ENCODE measurements around the gene GPR137.

GPR137 gene

GRCh38 chr11:64284048-64284961 lies 1.3 kb upstream of the GPR137 start, which contains the start of gene BAD:
Gene BAD, minus strand, starts transcription at chr11:64284665. Its CDS starts 297 bp downstream, at chr11:64284368.
- H3K36me3 ChIP-seq (ENCODE audit: control insufficient read depth in 2 of 2, insufficient read depth in 1 of 2, low read length in 2 of 2): peaks cover 9 to 47% of the 10 kb centered on the region in 2 experiments; a peak in 2 of 3 replicates
- peak within 1 kb of the TSS; percentile 82 for H3K4me3 ChIP-seq (ENCODE audit: low read depth, low read length)
- POLR2A ChIA-PET: interaction anchor here (0.6 to 3.5 kb wide), 17 partner anchors 9 to 170 kb away, joined by 3 to 41 read pairs (median 5); partner anchors contain the start of genes DNAJC4, ESRRA, FKBP2 and PRDX5
- H3K27ac ChIP-seq (ENCODE audit: extremely low read depth, low read depth, low read length): peak within 1 kb of the TSS; percentile 86
- H3K4me1 ChIP-seq (ENCODE audit: control insufficient read depth, insufficient read depth, low read length): no peaks in the 10 kb centered on the region; the same call in 1 of the 2 replicates
- CTCF ChIA-PET: interaction anchor here (0.6 to 2.0 kb wide), 14 partner anchors 9 to 165 kb away, joined by 3 to 9 read pairs (median 4); partner anchors contain the start of genes CATSPERZ, ESRRA and PLCB3
- H3K9me3 ChIP-seq (ENCODE audit: control insufficient read depth, insufficient read depth, low read depth, low read length): no peaks in the 10 kb centered on the region
- TF ChIP-seq SP7 (tag by site-specific recombination; IDR thresholded peaks at IDR 0.05) (peak; percentile 28; the same call in 1 of the 2 replicates), MZF1 (tag by site-specific recombination; IDR thresholded peaks at IDR 0.05; ENCODE audit: borderline replicate concordance) (no peak), OSR2 (tag by site-specific recombination; IDR thresholded peaks at IDR 0.05) (no peak), ZNF544 (tag by site-specific recombination; IDR thresholded peaks at IDR 0.05) (no peak), ZNF660 (tag by site-specific recombination; IDR thresholded peaks at IDR 0.05) (no peak), ZFP37 (tag by site-specific recombination; IDR thresholded peaks at IDR 0.05) (no peak), ZNF707 (tag by site-specific recombination; IDR thresholded peaks at IDR 0.05) (no peak), KLF9 (tag by site-specific recombination; IDR thresholded peaks at IDR 0.05; ENCODE audit: low read depth) (peak; percentile 38; the same call in 1 of the 2 replicates), ZNF138 (tag by site-specific recombination; IDR thresholded peaks at IDR 0.05; ENCODE audit: borderline replicate concordance) (no peak), ZNF747 (tag by site-specific recombination; IDR thresholded peaks at IDR 0.05) (no peak), ZNF785 (tag by site-specific recombination; IDR thresholded peaks at IDR 0.05) (no peak), ZNF600 (tag by site-specific recombination; IDR thresholded peaks at IDR 0.05) (peak; percentile 55; the same call in 1 of the 2 replicates), MYNN (tag by site-specific recombination; IDR thresholded peaks at IDR 0.05; ENCODE audit: borderline replicate concordance) (no peak), SCRT2 (tag by site-specific recombination; IDR thresholded peaks at IDR 0.05) (no peak), ZNF610 (tag by site-specific recombination; IDR thresholded peaks at IDR 0.05; ENCODE audit: borderline replicate concordance) (no peak), MEIS1 (CRISPR knock-in tag; IDR thresholded peaks at IDR 0.05; ENCODE audit: borderline replicate concordance) (no peak), ZNF423 (tag by site-specific recombination; IDR thresholded peaks at IDR 0.05) (no peak), ZNF350 (tag by site-specific recombination; IDR thresholded peaks at IDR 0.05) (no peak), GLIS2 (tag by site-specific recombination; IDR thresholded peaks at IDR 0.05) (peak; percentile 76; the same call in 1 of the 2 replicates), TCF7L2 (IDR thresholded peaks at IDR 0.05; ENCODE audit: borderline replicate concordance, low read depth, low read length) (no peak), FEZF1 (tag by site-specific recombination; IDR thresholded peaks at IDR 0.05) (no peak), ZNF19 (tag by site-specific recombination; IDR thresholded peaks at IDR 0.05; ENCODE audit: low read depth) (no peak), ZNF311 (tag by site-specific recombination; IDR thresholded peaks at IDR 0.05; ENCODE audit: borderline replicate concordance) (no peak), ZNF664 (tag by site-specific recombination; IDR thresholded peaks at IDR 0.05) (no peak), KLF1 (tag by site-specific recombination; IDR thresholded peaks at IDR 0.05) (0 out of 2 replicates have a peak, but pooled peaks have one; percentile 14), ZNF514 (tag by site-specific recombination; IDR thresholded peaks at IDR 0.05) (no peak), ZNF133 (tag by site-specific recombination; IDR thresholded peaks at IDR 0.05) (no peak), GLI2 (tag by site-specific recombination; IDR thresholded peaks at IDR 0.05; ENCODE audit: borderline replicate concordance, low read depth) (no peak), ZNF302 (tag by site-specific recombination; IDR thresholded peaks at IDR 0.05; ENCODE audit: low read depth) (no peak)
- TF ChIP-seq, protein P1, sequence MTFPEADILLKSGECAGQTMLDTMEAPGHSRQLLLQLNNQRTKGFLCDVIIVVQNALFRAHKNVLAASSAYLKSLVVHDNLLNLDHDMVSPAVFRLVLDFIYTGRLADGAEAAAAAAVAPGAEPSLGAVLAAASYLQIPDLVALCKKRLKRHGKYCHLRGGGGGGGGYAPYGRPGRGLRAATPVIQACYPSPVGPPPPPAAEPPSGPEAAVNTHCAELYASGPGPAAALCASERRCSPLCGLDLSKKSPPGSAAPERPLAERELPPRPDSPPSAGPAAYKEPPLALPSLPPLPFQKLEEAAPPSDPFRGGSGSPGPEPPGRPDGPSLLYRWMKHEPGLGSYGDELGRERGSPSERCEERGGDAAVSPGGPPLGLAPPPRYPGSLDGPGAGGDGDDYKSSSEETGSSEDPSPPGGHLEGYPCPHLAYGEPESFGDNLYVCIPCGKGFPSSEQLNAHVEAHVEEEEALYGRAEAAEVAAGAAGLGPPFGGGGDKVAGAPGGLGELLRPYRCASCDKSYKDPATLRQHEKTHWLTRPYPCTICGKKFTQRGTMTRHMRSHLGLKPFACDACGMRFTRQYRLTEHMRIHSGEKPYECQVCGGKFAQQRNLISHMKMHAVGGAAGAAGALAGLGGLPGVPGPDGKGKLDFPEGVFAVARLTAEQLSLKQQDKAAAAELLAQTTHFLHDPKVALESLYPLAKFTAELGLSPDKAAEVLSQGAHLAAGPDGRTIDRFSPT (tag by site-specific recombination; IDR thresholded peaks at IDR 0.05): no peak
- TF ChIP-seq, protein P2, sequence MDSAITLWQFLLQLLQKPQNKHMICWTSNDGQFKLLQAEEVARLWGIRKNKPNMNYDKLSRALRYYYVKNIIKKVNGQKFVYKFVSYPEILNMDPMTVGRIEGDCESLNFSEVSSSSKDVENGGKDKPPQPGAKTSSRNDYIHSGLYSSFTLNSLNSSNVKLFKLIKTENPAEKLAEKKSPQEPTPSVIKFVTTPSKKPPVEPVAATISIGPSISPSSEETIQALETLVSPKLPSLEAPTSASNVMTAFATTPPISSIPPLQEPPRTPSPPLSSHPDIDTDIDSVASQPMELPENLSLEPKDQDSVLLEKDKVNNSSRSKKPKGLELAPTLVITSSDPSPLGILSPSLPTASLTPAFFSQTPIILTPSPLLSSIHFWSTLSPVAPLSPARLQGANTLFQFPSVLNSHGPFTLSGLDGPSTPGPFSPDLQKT (IDR thresholded peaks at IDR 0.05; ENCODE audit: borderline replicate concordance, low read depth, low read length): no peak
- TF ChIP-seq, protein P3, sequence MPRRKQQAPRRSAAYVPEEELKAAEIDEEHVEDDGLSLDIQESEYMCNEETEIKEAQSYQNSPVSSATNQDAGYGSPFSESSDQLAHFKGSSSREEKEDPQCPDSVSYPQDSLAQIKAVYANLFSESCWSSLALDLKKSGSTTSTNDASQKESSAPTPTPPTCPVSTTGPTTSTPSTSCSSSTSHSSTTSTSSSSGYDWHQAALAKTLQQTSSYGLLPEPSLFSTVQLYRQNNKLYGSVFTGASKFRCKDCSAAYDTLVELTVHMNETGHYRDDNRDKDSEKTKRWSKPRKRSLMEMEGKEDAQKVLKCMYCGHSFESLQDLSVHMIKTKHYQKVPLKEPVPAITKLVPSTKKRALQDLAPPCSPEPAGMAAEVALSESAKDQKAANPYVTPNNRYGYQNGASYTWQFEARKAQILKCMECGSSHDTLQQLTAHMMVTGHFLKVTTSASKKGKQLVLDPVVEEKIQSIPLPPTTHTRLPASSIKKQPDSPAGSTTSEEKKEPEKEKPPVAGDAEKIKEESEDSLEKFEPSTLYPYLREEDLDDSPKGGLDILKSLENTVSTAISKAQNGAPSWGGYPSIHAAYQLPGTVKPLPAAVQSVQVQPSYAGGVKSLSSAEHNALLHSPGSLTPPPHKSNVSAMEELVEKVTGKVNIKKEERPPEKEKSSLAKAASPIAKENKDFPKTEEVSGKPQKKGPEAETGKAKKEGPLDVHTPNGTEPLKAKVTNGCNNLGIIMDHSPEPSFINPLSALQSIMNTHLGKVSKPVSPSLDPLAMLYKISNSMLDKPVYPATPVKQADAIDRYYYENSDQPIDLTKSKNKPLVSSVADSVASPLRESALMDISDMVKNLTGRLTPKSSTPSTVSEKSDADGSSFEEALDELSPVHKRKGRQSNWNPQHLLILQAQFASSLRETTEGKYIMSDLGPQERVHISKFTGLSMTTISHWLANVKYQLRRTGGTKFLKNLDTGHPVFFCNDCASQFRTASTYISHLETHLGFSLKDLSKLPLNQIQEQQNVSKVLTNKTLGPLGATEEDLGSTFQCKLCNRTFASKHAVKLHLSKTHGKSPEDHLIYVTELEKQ (tag by site-specific recombination; IDR thresholded peaks at IDR 0.05; ENCODE audit: borderline replicate concordance): no peak
